Endothelial cell of umbilical vein (primary cell): ENCODE measurements around the gene IRF6. TPM values are rescaled to one million over a fixed set of nuclear protein-coding genes. Genes with fewer than 3 reads are reported as not detected.

Experiments used
- Bru-seq: library from RNA; stranded (reverse); fragments of 400-500 nt; gene quantifications from one replicate; lab custom pipeline; 2021; lab: Mats Ljungman, UMichigan
- BruChase-seq, 2 experiments: library from RNA; stranded (reverse); fragments of 400-500 nt; gene quantifications; one replicate each; lab custom pipeline; 2021; lab: Mats Ljungman, UMichigan
- BruUV-seq: library from RNA; stranded (reverse); fragments of 400-500 nt; replicated peaks from 2 replicates; lab custom pipeline; 2021; lab: Mats Ljungman, UMichigan
- CTCF ChIA-PET: fragments of 300-600, 350-600 bp; sonication (Branson Sonifier 250); formaldehyde crosslinking; loops from one replicate; lab custom pipeline; 2021; ENCODE audit warnings: antibody characterized with exemption, inconsistent platforms; lab: Charles Lee
- POLR2A ChIA-PET: fragments of 300-600, 350-600 bp; sonication (Branson Sonifier 250); formaldehyde crosslinking; loops from one replicate; lab custom pipeline; 2021; ENCODE audit warnings: antibody characterized with exemption, inconsistent platforms; lab: Charles Lee
- DNase-seq: peaks from one replicate; pipeline ENCODE4 v3.0.0-alpha.2; 2011; ENCODE audit warnings: low read depth, low spot score
- FAIRE-seq: peaks from 2 replicates; lab custom pipeline; 2011; peaks lifted over from hg19 to GRCh38; lab: Jason Lieb, UNC
- H2AFZ ChIP-seq: 2 replicates; pipeline ENCODE4 v1.6.0; 2012; ENCODE audit warnings: low read depth, low read length, control low read depth, inconsistent platforms
- H3K27ac ChIP-seq: 2 replicates; pipeline ENCODE4 v1.5.1; 2011; ENCODE audit warnings: low read depth, mild to moderate bottlenecking, control low read depth, low read length, moderate library complexity; ENCODE audit not compliant: insufficient read depth
- H3K27me3 ChIP-seq, 2 experiments: 2 replicates each; pipeline versions ENCODE4 v1.6.0 to v1.6.1; 2011; ENCODE audit warnings: low read length in 2 of 2, mixed read lengths in 1 of 2; ENCODE audit not compliant: control insufficient read depth in 2 of 2, insufficient read depth in 2 of 2
- H3K36me3 ChIP-seq, 2 experiments: 2 replicates in 1 of 2; 3 replicates in 1 of 2; pipeline ENCODE4 v1.5.1; 2011; ENCODE audit warnings: low read length in 2 of 2, mild to moderate bottlenecking in 1 of 2, moderate library complexity in 1 of 2; ENCODE audit not compliant: control insufficient read depth in 2 of 2, insufficient read depth in 2 of 2; ENCODE audit errors: extremely low read depth in 1 of 2
- H3K4me1 ChIP-seq: 3 replicates; pipeline ENCODE4 v1.5.1; 2011; ENCODE audit warnings: mild to moderate bottlenecking, low read length; ENCODE audit not compliant: control insufficient read depth, insufficient read depth; ENCODE audit errors: extremely low read depth
- H3K4me2 ChIP-seq: 2 replicates; pipeline ENCODE4 v1.6.1; 2011; ENCODE audit warnings: low read length, control low read depth, mixed read lengths; ENCODE audit not compliant: insufficient read depth
- H3K4me3 ChIP-seq, 3 experiments: fragments of 200-600 bp in 1 of 3; sonication (generic), shearing (Covaris generic) in 1 of 3; replicated peaks in 1 of 3; 2 replicates each; pipeline ENCODE4 v1.5.1; 2011 to 2016; ENCODE audit warnings: control low read depth in 3 of 3, low read length in 3 of 3, mild to moderate bottlenecking in 2 of 3, inconsistent platforms in 1 of 3, low read depth in 1 of 3, moderate library complexity in 1 of 3; ENCODE audit not compliant: insufficient read depth in 1 of 3
- H3K79me2 ChIP-seq: 2 replicates; pipeline ENCODE4 v1.6.0; 2012; ENCODE audit warnings: low read length, inconsistent platforms; ENCODE audit not compliant: control insufficient read depth, insufficient read depth
- H3K9ac ChIP-seq: replicated peaks from 2 replicates; pipeline ENCODE3; 2011; ENCODE audit warnings: low read length, control low read depth; ENCODE audit not compliant: insufficient read depth; ENCODE audit errors: extremely low read depth
- H3K9me1 ChIP-seq: replicated peaks from 3 replicates; pipeline ENCODE4 v1.6.0; 2011; ENCODE audit warnings: mild to moderate bottlenecking, low read length; ENCODE audit not compliant: control insufficient read depth, insufficient read depth; ENCODE audit errors: extremely low read depth
- H3K9me3 ChIP-seq: replicated peaks from 2 replicates; pipeline ENCODE4 v1.5.1; 2012; ENCODE audit warnings: low read length, inconsistent platforms; ENCODE audit not compliant: control insufficient read depth, insufficient read depth
- H4K20me1 ChIP-seq: replicated peaks from 2 replicates; pipeline ENCODE3; 2011; ENCODE audit warnings: mild to moderate bottlenecking, low read length; ENCODE audit not compliant: control insufficient read depth, insufficient read depth; ENCODE audit errors: extremely low read depth
- CTCF ChIP-seq, 2 donors: IDR thresholded peaks; 1 replicate in 1 of 2; 2 replicates in 1 of 2; pipeline ENCODE4 v1.5.1; 2011; ENCODE audit warnings: low read length in 2 of 2, mild to moderate bottlenecking in 2 of 2, moderate library complexity in 2 of 2, control low read depth in 1 of 2, inconsistent platforms in 1 of 2, low read depth in 1 of 2; ENCODE audit not compliant: insufficient read depth in 1 of 2; ENCODE audit errors: extremely low read depth in 1 of 2
- POLR2A ChIP-seq: IDR thresholded peaks from 2 replicates; pipeline ENCODE4 v1.6.1; 2012; ENCODE audit warnings: low read depth, mild to moderate bottlenecking, control low read depth, low read length
- dilution Hi-C: fragments of 300-500 bp; cut with MboI; formaldehyde crosslinking; loops from one replicate; pipeline ENCODE4 v1.15.0; 2019; ENCODE audit warnings: low sequenced_read_pairs; ENCODE audit not compliant: extremely low pct_ligation_motif_present
- intact Hi-C: fragments of 100-400 bp; cut with micrococcal nuclease; formaldehyde crosslinking; loops from one replicate; pipeline ENCODE4 v1.10.0; 2022
- long read RNA-seq: library from polyadenylated mRNA; stranded (forward); transcript quantifications from one replicate; pipeline ENCODE4 v2.0.0, GENCODE V29; 2021
- polyA minus RNA-seq, 3 experiments: library from RNA; depleted of rRNA, polyadenylated mRNA; stranded (reverse); fragments of >200 nt; gene quantifications; 1 replicate in 1 of 3; 2 replicates in 2 of 3; pipeline ENCODE4 v1.2.3, GENCODE V29; 2011
- polyA plus RNA-seq, 4 experiments: library from polyadenylated mRNA; depleted of rRNA in 3 of 4; stranded (reverse) in 3 of 4; unstranded in 1 of 4; fragments of >200 nt; gene quantifications; 2 replicates each; pipeline versions ENCODE4 v1.2.1 to v1.2.3, GENCODE V29; 2011 to 2012; ENCODE audit warnings: missing spikeins in 1 of 4
- total RNA-seq: library from RNA; stranded (reverse); gene quantifications from 2 replicates; pipeline ENCODE4 v1.2.3, GENCODE V29; 2021

Gene IRF6
- total RNA-seq (22.1 and 42.0 TPM in 2 replicates), polyA plus RNA-seq (55.8 and 65.0 TPM in 2 replicates), polyA minus RNA-seq (176 and 196 TPM in 2 replicates), Bru-seq, nascent RNA (percentile 86 among the genes with signal in this experiment), BruChase-seq, experiment 1, labeled RNA remaining after a 6-hour chase (percentile 73 among the genes with signal in this experiment), BruChase-seq, experiment 2, labeled RNA remaining after a 2-hour chase (percentile 69 among the genes with signal in this experiment)
- polyA plus RNA-seq (2011; cell fraction: cytosol; rRNA removed): 33.7 and 34.7 TPM in 2 replicates
- polyA plus RNA-seq (2011; cell fraction: nucleus; rRNA removed): 120 and 125 TPM in 2 replicates
- 3.6 and 7.9 TPM in 2 replicates for polyA plus RNA-seq (2012)
- polyA minus RNA-seq (2011; cell fraction: cytosol; rRNA and poly(A)+ RNA removed): not detected
- polyA minus RNA-seq (2011; cell fraction: nucleus; rRNA and poly(A)+ RNA removed): 126 and 158 TPM in 2 replicates
- long read RNA-seq, full-length matches to known transcripts: 11 of 19 reads
- long read RNA-seq, partial matches to known transcripts: 2 of 19 reads
- long read RNA-seq, other reads (novel, unspliced or antisense): 6 of 19 reads

- BruUV-seq: TSS peak; percentile 60
- DNase-seq: peak; percentile 87
- H3K79me2 ChIP-seq: no peaks in the 10 kb centered on the region
- intact Hi-C loops: no loop called here
- ChIA-PET CTCF (interaction anchor here (2.7 kb wide), 1 partner anchor 17 kb away, joined by 13 read pairs; no protein-coding TSS in a partner anchor), POLR2A (interaction anchor here (1.6 kb wide), 1 partner anchor 17 kb away, joined by 3 read pairs; no protein-coding TSS in a partner anchor)
- no peaks in the 10 kb centered on the region for H3K27me3 ChIP-seq
- peaks cover 38% of the 10 kb centered on the region for H3K4me1 ChIP-seq
- peak; percentile 37 for FAIRE-seq
- peak within 1 kb of the TSS; percentile 57 for H3K4me2 ChIP-seq
- no peaks in the 10 kb centered on the region for H3K9me1 ChIP-seq
- H3K36me3 ChIP-seq: no peaks in the 10 kb centered on the region
- H3K9me3 ChIP-seq: no peaks in the 10 kb centered on the region
- H2AFZ ChIP-seq: peak within 1 kb of the TSS; percentile 16
- peak within 1 kb of the TSS in 2 of 3 experiments; percentile 51 to 81 for H3K4me3 ChIP-seq
- H4K20me1 ChIP-seq: no peaks in the 10 kb centered on the region
- peak within 1 kb of the TSS; percentile 47 for H3K27ac ChIP-seq
- H3K9ac ChIP-seq: peak within 1 kb of the TSS; percentile 57
- dilution Hi-C loops: no loop called here
- TF ChIP-seq POLR2A: peak; percentile 50
- no peak for TF ChIP-seq CTCF (IDR thresholded peaks at IDR 0.05; ENCODE audit: extremely low read depth in 1 of 2, insufficient read depth in 1 of 2, low read depth in 1 of 2, low read length in 2 of 2)
Observed at GRCh38 chr1:209805875-209806760, at the start of gene IRF6. Gene IRF6 (minus strand): TSS chr1:209806142. CDS start chr1:209801413, 4,729 bp downstream.
